Stimulated activated CD4-positive, alpha-beta T cell treated with anti-CD3 and anti-CD28 coated beads, TNF-alpha, amount 100 ng/mL, for 48 hours (primary cell): ENCODE results near the gene MUC5AC.

Experiments used
- DNase-seq, 3 donors: peaks; one replicate each; pipeline ENCODE4 v3.0.0-alpha.2; 2020; ENCODE audit warnings: low read depth in 3 of 3

MUC5AC gene

GRCh38 chr11:1224111-1224490 is 66.3 kb downstream of the MUC5AC start:
- no peak for DNase-seq

- DNase-seq: no peak
Measured at GRCh38 chr11:1224491-1225385, 67.0 kb downstream of the MUC5AC start.

- DNase-seq: no peak
Measured at GRCh38 chr11:1225386-1226225, 67.9 kb downstream of the MUC5AC start.

DNA sequence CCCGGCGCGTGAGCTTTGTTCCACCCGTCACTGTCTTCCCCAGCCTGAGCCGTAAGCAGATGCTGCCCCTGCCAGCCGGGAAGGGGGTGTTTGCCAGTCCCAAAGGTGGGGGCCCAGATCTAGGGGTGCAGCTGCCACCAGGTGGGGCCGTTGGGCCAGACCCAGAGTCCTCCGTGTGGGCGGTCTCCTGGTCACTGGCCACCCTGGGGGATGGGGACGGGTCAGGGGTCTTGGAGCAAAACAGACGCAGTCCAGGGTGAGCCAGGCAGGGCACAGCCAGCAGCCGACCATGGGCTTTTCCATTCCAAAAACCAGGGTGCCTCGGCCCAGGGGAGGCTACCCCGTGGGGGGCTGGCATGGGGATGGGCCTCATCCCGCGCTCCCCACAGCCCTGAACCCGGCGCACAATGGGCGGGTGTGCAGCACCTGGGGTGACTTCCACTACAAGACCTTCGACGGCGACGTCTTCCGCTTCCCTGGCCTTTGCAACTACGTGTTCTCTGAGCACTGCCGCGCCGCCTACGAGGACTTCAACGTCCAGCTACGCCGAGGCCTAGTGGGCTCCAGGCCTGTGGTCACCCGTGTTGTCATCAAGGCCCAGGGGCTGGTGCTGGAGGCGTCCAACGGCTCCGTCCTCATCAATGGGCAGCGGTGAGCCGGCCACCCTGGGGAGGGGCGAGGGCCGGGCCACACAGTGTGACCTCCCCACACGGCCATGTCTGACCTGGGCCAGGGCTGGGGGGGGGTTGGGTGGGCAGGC is 68.7 kb downstream of the MUC5AC start:
- DNase-seq: no peak

GRCh38 chr11:1226986-1227550 is 69.3 kb downstream of the MUC5AC start:
- no peak for DNase-seq

DNA sequence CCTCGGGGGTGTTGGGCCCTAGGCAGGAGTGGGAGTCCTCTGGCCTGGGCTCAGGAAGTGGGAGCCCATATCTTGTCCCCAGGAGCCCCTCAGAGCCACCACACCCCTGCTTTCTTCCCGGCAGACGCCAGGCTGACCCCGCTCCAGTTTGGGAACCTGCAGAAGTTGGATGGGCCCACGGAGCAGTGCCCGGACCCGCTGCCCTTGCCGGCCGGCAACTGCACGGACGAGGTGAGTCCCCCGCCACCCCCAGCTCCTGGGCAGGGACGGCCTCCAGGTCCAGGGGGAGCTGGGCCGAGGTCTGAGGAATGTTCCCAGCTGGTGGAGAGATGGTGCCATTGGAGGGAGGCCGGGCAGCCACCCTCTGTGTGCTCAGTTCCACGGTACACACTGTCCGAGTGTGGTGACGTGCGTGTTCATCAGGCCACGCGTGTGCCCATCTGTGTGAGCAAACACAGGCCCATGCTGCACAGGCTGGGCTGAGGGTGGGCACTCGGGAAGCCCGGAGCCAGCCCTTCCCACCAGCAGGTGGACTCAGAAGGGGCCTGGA is 69.9 kb downstream of the MUC5AC start:
- no peak for DNase-seq

GRCh38 chr11:1228101-1228821 is 70.5 kb downstream of the MUC5AC start:
- no peak for DNase-seq

- DNase-seq: no peak
Measured at GRCh38 chr11:1228921-1229451, 71.2 kb downstream of the MUC5AC start.

- DNase-seq: no peak
Measured at GRCh38 chr11:1229471-1230120, 71.8 kb downstream of the MUC5AC start.

DNA sequence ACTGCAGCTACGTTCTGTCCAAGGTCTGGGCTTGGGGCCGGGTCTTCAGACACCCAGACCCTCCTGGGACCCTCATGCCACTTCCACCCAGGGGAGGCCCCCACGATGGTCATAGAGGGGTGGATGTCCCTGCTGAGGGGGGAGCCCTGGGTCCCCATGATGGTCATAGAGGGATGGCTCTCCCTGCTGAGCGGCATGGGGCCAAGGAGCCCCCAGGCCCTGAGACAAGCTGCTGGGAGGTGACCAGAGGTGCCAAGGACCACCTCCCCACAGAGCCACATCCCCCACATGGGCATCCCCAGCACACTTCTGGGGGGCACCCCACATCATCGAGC is 72.3 kb downstream of the MUC5AC start:
- no peak for DNase-seq

GRCh38 chr11:1230456-1231395 is 73.0 kb downstream of the MUC5AC start:
- no peak for DNase-seq

GRCh38 chr11:1231396-1232020 is 73.8 kb downstream of the MUC5AC start:
- DNase-seq: no peak

DNA sequence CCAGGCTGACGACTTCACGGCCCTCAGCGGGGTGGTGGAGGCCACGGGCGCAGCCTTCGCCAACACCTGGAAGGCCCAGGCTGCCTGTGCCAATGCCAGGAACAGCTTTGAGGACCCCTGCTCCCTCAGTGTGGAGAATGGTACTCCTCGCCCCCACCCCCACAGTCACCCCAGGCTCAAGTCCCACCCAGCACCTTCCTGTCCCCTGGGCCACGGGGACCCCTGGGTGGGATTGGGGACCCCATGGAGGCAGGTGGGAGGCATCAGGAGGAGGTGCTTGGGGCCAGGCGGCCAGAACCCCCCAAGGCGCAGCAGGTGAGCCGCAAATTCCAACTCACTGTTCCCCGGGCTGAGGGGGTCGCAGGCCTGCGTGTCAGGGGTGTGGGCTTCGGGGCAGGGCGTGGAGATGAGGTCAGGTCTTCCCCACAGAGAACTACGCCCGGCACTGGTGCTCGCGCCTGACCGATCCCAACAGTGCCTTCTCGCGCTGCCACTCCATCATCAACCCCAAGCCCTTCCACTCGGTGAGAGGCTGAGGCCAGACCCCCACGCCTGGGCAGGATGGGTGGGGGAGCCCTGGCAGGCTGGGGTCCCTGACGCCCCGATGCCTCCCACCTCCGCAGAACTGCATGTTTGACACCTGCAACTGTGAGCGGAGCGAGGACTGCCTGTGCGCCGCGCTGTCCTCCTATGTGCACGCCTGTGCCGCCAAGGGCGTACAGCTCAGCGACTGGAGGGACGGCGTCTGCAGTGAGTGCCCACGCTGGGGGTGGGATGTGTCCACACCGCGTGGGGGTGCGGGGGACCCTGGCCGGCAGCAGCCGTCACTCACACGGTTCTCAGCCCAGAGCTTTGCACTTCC is 74.5 kb downstream of the MUC5AC start:
- DNase-seq: no peak

DNA sequence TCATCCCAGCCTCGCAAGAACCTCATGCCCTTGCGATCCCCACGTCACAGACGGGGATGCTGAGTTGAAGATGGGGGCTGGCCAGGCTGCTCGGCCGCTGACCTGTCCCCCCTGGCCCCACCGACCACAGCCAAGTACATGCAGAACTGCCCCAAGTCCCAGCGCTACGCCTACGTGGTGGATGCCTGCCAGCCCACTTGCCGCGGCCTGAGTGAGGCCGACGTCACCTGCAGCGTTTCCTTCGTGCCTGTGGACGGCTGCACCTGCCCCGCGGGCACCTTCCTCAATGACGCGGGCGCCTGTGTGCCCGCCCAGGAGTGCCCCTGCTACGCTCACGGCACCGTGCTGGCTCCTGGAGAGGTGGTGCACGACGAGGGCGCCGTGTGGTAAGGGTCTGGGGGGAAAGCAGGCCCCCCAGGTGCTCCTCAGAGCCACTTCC is 75.1 kb downstream of the MUC5AC start:
- no peak for DNase-seq

- no peak for DNase-seq
Measured at GRCh38 chr11:1233351-1234053, 75.7 kb downstream of the MUC5AC start.

DNA sequence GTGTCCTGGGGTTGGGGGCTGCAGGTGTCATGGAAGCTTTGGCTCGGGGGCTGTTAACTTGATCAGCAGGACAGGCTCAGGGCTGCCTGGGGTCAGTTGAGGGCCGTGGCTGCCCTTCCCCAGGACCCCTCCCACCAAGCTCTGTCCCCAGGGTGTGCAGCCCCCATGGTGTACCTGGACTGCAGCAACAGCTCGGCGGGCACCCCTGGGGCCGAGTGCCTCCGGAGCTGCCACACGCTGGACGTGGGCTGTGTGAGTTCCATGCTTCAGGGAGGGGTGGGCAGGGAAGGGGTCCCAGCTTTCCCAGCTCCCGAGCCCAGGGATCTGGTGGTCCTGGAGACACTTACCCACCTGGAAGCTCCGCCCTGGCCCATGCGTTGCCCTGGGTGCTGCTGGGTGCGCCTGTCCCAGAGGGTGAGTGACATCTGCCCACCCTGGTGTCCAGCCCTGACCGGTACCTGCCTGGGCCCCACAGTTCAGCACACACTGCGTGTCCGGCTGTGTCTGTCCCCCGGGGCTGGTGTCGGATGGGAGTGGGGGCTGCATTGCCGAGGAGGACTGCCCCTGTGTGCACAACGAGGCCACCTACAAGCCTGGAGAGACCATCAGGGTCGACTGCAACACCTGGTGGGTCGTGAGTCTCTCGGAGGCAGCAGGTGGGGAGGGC is 76.4 kb downstream of the MUC5AC start:
- no peak for DNase-seq
